HG02840 (cell line): Measurements from ENCODE around the gene KRTAP10-2.

Experiments used
- ATAC-seq: cut with Tn5 transposase; IDR thresholded peaks from one replicate; pipeline ENCODE4 v1.9.1; 2021; ENCODE audit warnings: mild to moderate bottlenecking, moderate library complexity, moderate number of reproducible peaks; ENCODE audit not compliant: unreplicated experiment, low FRiP score

Gene KRTAP10-2

GRCh38 chr21:44529011-44529421 lies 22.3 kb downstream of the KRTAP10-2 start:
- no peak for ATAC-seq

GRCh38 chr21:44528634-44528995 lies 22.7 kb downstream of the KRTAP10-2 start:
- ATAC-seq = no peak

- ATAC-seq = no peak
Measured at GRCh38 chr21:44527983-44528633, 23.2 kb downstream of the KRTAP10-2 start.

- no peak for ATAC-seq
Measured at GRCh38 chr21:44527156-44527982, 23.9 kb downstream of the KRTAP10-2 start.

GRCh38 chr21:44526096-44526997 lies 25.0 kb downstream of the KRTAP10-2 start:
- ATAC-seq = no peak

- ATAC-seq = no peak
Measured at GRCh38 chr21:44525391-44526095, 25.8 kb downstream of the KRTAP10-2 start.

GRCh38 chr21:44524414-44525371 lies 26.6 kb downstream of the KRTAP10-2 start:
- no peak for ATAC-seq

GRCh38 chr21:44523567-44524413 lies 27.5 kb downstream of the KRTAP10-2 start:
- no peak for ATAC-seq

- no peak for ATAC-seq
Measured at GRCh38 chr21:44522753-44523204, 28.5 kb downstream of the KRTAP10-2 start.

GRCh38 chr21:44521928-44522752 lies 29.2 kb downstream of the KRTAP10-2 start:
- ATAC-seq = no peak

- ATAC-seq = no peak
Measured at GRCh38 chr21:44521301-44521927, 29.9 kb downstream of the KRTAP10-2 start.

GRCh38 chr21:44520326-44521300 lies 30.7 kb downstream of the KRTAP10-2 start:
- no peak for ATAC-seq

- no peak for ATAC-seq
Measured at GRCh38 chr21:44519346-44520325, 31.7 kb downstream of the KRTAP10-2 start.

GRCh38 chr21:44518686-44519085 lies 32.6 kb downstream of the KRTAP10-2 start:
- no peak for ATAC-seq
